Forelimb muscle (tissue), 1 donor: Measurements from ENCODE around the gene SAMSN1. TPM values are rescaled to one million over a fixed set of nuclear protein-coding genes. Genes with fewer than 3 reads are reported as not detected.
"Not testable (repeated sequence)": the region's sequence is repeated elsewhere in the genome, so short reads cannot be mapped to it uniquely, and the experiment has no call there.

Source experiments
- DNase-seq: peaks from one replicate; pipeline ENCODE4 v3.0.0-alpha.2; 2013; ENCODE audit warnings: low read depth
- polyA plus RNA-seq: library from polyadenylated mRNA; unstranded; fragments of 120-200 nt; gene quantifications from one replicate; pipeline ENCODE4 v1.2.1, GENCODE V29; 2013; ENCODE audit not compliant: insufficient read length

The SAMSN1 gene
- polyA plus RNA-seq, 1 donor, result 1.4 TPM

GRCh38 chr21:14566894-14567293, 20.8 kb upstream of the SAMSN1 start:
- DNase-seq, result no peak

DNA sequence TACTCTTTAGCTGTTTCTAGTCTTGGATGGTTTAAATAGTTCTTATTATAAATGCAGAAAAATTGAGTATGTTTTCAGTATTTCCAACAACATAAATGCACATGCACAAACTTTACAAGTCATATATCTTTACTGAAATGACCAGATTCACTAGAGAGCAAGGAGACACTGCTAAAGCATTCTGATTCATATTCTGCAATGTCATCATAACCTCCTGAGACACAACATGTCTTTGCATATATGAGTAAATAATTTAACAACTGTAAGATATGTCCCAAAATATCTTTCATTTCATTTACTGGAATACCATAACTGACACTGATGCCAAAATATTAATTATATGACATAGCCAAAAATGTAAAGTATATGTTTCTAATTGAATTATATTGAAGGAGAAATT, 16.8 kb upstream of the SAMSN1 start:
- no peak for DNase-seq

DNA sequence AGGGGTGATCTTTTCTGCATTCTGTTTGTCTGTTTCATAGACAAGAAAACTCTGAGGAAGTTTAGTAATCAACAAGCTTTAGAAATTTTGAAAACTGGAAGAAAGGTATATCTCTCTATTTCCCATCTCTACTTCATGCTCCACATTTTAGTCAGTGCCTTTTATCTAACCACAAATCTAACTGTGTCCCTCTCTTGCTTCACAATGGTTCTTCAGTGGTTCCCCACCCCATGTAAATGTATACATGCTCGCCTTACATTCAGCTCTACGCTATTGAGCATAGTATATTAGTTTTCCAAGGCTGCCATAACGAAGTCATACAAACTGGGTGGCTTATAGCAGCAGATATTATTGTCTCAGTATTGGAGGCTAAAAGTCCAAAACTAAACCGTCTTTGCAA, 14.4 kb upstream of the SAMSN1 start:
- no peak for DNase-seq

GRCh38 chr21:14560139-14560538, 14.0 kb upstream of the SAMSN1 start:
- DNase-seq, result no peak

- no peak for DNase-seq
Measured at GRCh38 chr21:14559102-14559501, 13.0 kb upstream of the SAMSN1 start.

- DNase-seq, result no peak
Measured at GRCh38 chr21:14557413-14557812, 11.3 kb upstream of the SAMSN1 start.

DNA sequence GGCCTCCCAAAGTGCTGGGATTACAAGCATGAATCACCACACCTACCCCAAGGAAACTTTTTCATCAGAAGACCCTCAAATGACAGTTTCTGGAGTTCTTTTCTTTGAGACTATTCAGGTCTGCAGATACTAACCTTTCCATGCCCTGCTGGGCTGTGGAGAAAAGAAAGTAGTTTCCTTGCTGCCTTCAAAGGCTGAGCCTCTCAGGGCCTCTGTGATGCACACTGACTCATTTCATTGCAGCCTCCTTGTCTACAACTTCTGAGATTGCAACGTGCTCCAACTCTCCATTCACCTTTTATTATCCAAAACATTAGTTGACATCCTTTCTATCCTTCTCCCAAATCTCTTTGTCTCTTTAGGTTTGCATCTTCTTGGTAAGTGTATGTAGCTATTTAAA, 8.8 kb upstream of the SAMSN1 start:
- DNase-seq, result no peak

DNA sequence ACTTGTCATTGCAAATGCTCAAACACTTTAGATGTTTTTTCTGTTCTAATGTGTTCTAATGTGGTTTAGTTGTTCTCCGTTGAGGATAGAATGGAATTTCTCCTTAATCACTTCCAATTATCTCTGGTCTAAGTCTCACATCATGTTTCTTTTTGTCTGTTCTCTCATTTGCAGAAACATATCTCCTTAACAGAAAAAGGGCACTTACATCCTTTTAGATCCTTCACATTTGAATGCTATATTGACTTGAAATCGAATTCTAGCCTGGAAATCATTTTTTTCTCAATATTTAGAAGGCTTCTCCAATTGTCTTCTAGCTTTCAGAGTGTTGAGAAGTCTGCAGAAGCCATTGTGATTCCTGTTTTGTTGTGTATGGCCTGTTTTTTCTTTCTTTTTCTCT, 7.3 kb upstream of the SAMSN1 start:
- DNase-seq, result no peak

- no peak for DNase-seq
Measured at GRCh38 chr21:14551741-14552140, 5.6 kb upstream of the SAMSN1 start.

DNA sequence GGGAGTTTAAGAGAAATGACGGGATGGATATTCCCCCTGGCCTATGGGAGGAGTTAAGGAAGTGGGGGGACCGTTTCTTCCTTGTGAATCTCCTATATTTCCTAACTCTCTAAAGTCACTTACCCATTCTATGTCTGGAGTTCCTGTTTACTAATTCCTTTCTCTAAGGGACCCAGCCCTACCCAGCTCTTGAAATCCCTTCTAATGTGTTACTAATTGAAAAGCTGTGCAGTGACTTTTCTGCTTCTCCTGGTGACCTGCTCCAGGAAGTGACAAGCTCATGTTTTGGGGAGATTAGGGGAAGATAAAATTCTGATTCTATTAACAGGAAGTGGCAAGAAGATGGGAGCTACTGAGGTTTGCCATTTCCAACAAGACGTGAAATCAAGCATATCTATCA, 4.0 kb upstream of the SAMSN1 start:
- DNase-seq, result no peak

DNA sequence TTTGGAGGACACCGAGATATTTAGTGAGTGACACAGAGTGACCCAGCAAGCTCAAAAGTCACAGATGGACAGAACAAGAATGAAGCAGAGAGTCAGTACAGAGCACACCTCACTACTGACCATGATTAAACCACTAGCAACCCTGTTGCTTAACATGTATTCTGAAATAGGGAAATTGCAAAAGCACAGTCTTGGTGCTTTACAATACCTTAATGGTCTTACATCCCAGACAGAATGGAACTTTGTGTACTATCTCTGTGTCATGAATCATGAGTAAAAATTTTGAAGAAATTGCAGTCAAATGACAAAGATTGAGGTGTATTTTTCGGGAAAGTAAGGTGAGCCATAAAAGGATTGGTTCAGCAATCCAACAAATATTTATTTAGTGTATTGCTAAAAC, 2.7 kb upstream of the SAMSN1 start:
- no peak for DNase-seq

DNA sequence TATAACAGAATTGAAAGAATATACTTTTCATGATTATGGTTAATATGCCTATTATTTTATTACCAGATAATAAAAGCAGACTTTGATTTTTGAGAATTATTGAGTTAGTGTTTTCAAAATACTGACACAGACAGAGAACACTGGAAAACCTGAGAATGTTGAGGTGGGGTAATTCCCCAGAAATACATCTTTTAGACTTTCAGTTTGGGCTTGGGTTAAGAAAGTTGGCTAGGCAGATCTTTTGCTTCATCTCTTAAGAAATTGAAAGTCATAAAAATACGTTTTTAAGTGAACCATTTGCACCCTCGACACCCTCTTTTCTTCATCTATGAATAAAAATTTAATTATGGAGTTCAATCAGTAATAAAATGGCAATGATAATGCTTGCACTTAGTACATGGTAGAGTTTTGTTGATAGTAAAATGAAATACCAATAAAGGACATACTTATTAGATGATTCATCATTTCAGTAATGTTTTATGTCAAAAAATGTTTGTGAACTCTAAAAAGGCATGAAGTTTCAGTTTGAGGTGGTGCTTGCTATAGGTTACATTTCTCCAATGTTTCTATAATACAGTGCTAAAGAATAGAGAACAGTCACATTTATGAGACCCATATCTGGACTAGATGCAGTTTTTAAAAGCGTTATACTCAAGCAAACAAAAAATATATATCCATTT, 1.9 kb upstream of the SAMSN1 start:
- no peak for DNase-seq

DNA sequence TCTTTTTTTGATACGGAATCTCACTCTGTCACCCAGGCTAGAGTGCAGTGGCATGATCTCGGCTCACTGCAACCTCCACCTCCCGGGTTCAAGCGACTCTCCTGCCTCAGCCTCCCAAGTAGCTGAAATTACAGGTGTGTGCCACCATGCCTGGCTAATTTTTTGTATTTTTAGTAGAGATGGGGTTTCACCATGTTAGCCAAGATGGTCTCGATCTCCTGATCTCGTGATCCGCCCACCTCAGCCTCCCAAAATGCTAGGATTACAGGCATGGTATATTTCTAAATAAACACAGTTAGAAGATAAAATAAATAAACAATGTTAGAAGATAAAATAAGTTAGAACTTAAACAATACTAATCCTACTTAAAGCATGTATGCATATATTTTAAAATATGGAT, 604 bp upstream of the SAMSN1 start:
- not testable (repeated sequence) for DNase-seq

- DNase-seq, result no peak
Measured at GRCh38 chr21:14543983-14544382, 2.1 kb downstream of the SAMSN1 start.

DNA sequence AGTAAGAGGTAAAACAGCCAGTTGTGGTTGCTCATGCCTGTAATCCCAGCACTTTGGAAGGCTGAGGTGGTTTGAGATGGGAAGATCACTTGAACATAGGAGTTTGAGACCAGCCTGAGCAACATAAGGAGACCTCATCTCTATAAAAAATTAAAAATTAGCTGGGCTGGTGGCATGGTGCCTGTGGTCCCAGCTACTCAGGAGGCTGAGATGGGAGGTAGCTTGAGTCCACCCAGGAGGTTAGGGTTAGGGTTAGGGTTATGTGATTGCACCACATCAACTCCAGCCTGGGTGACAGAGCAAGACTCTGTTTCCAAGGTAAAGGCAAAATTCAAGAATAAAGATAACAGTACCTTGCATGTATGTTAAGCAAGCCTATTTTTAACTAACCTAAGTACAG, 3.5 kb downstream of the SAMSN1 start:
- DNase-seq, result no peak

- DNase-seq, result no peak
Measured at GRCh38 chr21:14541841-14542490, 4.1 kb downstream of the SAMSN1 start.

- DNase-seq, result no peak
Measured at GRCh38 chr21:14538483-14538882, 7.6 kb downstream of the SAMSN1 start.

GRCh38 chr21:14536929-14537328, 9.2 kb downstream of the SAMSN1 start:
- DNase-seq, result no peak

GRCh38 chr21:14535702-14536101, 10.4 kb downstream of the SAMSN1 start:
- DNase-seq, result no peak

- DNase-seq, result no peak
Measured at GRCh38 chr21:14533499-14534428, 12.4 kb downstream of the SAMSN1 start.

DNA sequence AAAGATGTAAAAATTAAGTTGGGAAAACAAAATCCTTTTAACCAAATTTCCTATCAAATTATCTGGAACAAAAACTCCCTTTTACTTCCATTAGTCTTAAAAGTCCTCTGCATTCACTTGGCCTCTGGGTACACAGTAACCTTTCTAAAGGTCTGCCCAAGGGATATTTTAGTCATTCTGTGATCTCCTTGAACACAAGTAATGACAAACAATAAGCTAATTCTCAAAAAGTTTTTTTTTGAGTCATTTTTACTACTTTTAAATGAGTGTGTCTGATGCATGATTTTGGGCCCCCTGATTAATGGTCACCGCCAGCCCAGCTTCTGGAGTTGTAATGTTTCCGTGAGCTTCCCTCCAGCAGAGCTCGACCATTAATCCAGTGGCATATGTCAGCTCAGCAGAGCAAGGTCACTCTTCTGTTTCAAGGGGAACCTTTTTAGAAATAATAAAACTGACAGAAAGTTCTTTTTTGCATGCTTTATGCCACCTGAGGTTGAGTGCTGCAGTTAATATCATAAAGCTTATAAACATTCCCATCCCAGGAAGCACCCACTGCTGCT, 14.3 kb downstream of the SAMSN1 start:
- no peak for DNase-seq

DNA sequence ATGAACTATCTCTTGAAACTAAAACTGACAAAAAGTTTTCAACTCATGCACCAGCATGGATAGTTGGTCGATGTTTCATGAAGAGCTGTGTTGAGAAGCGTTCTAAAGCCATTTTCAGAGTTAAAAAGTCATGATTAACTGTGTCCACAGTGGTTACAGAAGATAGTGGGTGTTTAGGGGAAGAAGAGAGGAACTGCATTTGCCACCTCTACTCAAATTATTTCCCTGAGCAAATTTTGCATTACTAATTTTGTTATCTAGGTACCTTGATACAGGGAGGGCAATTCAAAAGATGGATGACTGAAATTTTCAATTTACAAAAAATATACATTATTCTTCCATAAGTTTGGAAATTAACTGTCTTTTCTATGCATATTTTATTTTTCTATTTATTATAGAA, 15.5 kb downstream of the SAMSN1 start:
- DNase-seq, result no peak
